Neutrophil (primary cell): Measurements from ENCODE around the gene USP7.

Experiments
- H3K27ac ChIP-seq: fragments of 200-600 bp; sonication (generic); 2 replicates; pipeline ENCODE4 v1.5.1; 2016; ENCODE audit warnings: mild to moderate bottlenecking, moderate library complexity
- H3K27me3 ChIP-seq: fragments of 200-600 bp; sonication (generic); 2 replicates; pipeline ENCODE4 v1.6.0; 2016; ENCODE audit warnings: mild to moderate bottlenecking
- H3K36me3 ChIP-seq: fragments of 200-600 bp; sonication (generic); 2 replicates; pipeline ENCODE4 v1.5.1; 2017
- H3K4me1 ChIP-seq, 2 experiments: fragments of 200-600 bp in 1 of 2; sonication (generic) in 1 of 2; 1 replicate in 1 of 2; 2 replicates in 1 of 2; pipeline versions ENCODE4 v1.5.1 to v1.6.1; 2013 to 2016; ENCODE audit warnings: low read depth in 1 of 2, low read length in 1 of 2, mild to moderate bottlenecking in 1 of 2, moderate library complexity in 1 of 2; ENCODE audit not compliant: control insufficient read depth in 1 of 2, insufficient read depth in 1 of 2
- H3K4me3 ChIP-seq, 2 experiments: fragments of 200-600 bp in 1 of 2; sonication (generic) in 1 of 2; 1 replicate in 1 of 2; 2 replicates in 1 of 2; pipeline ENCODE4 v1.5.1; 2013 to 2016; ENCODE audit warnings: low read depth in 1 of 2, low read length in 1 of 2, mild to moderate bottlenecking in 1 of 2, moderate library complexity in 1 of 2
- H3K9me3 ChIP-seq: fragments of 200-600 bp; sonication (generic); 2 replicates; pipeline ENCODE4 v1.5.1; 2016
- CTCF ChIP-seq: fragments of 200-600 bp; sonication (generic); IDR thresholded peaks from 2 replicates; pipeline ENCODE4 v1.5.1; 2016; ENCODE audit warnings: antibody characterized with exemption

The USP7 gene

GRCh38 chr16:8936421-8936820 lies 27.3 kb downstream of the USP7 start:
- Histone ChIP-seq H3K4me3 (no peak overlapping the region), H3K4me1 (no peaks in the 10 kb centered on the region), H3K9me3 (no peaks in the 10 kb centered on the region), H3K27ac (peak overlapping the region; percentile 4), H3K27me3 (no peaks in the 10 kb centered on the region), H3K36me3 (no peaks in the 10 kb centered on the region)
- no peak for TF ChIP-seq CTCF

DNA sequence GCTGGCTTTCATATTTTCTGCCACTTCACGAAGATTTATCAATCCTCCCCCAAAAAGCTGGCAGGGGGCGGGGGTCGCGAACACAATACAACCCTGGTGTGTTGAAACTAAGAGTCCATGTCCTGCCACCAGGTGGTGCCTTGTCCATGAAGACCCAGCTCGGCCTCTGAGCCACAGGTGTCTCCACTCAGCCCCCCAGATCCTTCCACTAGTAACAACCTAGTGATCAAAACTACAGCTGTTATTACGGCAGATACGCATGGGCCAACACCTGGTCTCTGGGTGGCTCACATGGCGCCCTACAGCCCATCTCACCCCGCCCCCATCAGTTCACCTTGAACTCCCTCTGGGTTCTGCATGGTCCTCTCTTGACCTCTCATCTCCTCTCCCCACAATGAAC lies 27.7 kb downstream of the USP7 start:
- Histone ChIP-seq H3K4me1 (no peaks in the 10 kb centered on the region), H3K27ac (peak overlapping the region; percentile 4), H3K9me3 (no peaks in the 10 kb centered on the region), H3K27me3 (no peaks in the 10 kb centered on the region), H3K36me3 (no peaks in the 10 kb centered on the region), H3K4me3 (no peak overlapping the region)
- TF ChIP-seq CTCF: no peak

- Histone ChIP-seq H3K27me3 (no peaks in the 10 kb centered on the region), H3K4me3 (no peak overlapping the region), H3K9me3 (no peaks in the 10 kb centered on the region), H3K4me1 (no peaks in the 10 kb centered on the region), H3K27ac (no peak overlapping the region), H3K36me3 (peaks cover 6% of the 10 kb centered on the region)
- no peak for TF ChIP-seq CTCF
Measured at GRCh38 chr16:8934601-8935000, 29.1 kb downstream of the USP7 start.

DNA sequence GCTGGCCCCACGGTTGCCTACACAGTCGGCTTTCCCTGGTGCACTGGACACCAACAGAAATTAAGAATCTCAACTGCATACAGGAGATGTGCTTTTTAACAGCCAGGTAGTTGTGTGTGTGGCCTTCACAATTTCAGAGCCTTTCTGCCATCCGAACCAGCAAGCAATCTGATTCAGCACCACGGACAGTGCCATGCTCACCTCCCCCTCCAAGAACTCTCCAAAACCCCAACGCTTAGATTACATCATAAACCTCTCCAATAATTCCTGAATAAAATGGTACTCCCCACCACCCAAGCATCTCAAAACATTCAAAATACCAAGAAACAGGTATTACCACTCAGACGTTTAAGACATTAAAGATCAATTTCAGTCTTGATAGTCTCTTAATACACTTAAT lies 31.8 kb downstream of the USP7 start:
- no peak overlapping the region for H3K4me3 ChIP-seq
- no peaks in the 10 kb centered on the region for H3K9me3 ChIP-seq
- H3K36me3 ChIP-seq: peaks cover 32% of the 10 kb centered on the region
- no peak overlapping the region for H3K27ac ChIP-seq
- TF ChIP-seq CTCF: no peak
- no peaks in the 10 kb centered on the region for H3K27me3 ChIP-seq
- no peaks in the 10 kb centered on the region for H3K4me1 ChIP-seq

DNA sequence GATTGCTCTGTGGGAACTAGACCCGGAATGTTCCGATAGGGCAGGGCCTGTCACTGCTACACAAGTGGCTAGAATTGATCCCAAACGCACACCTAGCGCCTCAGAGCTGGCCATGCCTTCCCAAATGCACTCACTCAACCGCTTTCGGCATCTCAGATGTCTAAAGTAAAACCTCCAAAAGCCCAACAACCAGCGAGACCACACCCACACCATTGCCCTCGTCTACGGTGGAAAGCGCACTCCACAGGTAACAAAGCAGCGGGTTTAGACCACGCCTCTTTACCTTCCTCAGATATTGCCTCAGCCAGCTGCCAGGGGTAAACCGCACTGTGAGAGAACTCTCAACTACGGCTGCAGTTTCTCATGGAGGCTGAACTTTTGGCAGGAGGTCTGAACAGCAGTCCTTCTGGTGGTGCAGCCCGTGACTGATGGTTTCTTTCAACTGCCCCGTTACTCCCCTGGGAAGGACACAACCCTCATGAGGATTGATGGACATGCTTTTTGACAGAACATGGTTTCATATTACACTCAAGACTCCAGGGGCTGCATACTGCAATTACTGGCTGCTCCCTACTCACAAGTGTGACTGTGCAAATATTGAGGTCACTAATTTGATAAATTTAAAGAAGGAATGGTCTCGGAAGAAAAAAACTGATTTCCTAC lies 34.5 kb downstream of the USP7 start:
- no peak overlapping the region for H3K27ac ChIP-seq
- peaks cover 47% of the 10 kb centered on the region for H3K36me3 ChIP-seq
- no peaks in the 10 kb centered on the region for H3K27me3 ChIP-seq
- no peak overlapping the region for H3K4me3 ChIP-seq
- no peaks in the 10 kb centered on the region for H3K9me3 ChIP-seq
- TF ChIP-seq CTCF: no peak
- H3K4me1 ChIP-seq: no peaks in the 10 kb centered on the region
